ENCODE data around the gene TRIM68. TPM values are rescaled to one million over a fixed set of nuclear protein-coding genes. Genes with fewer than 3 reads are reported as not detected.

The TRIM68 gene
- total and polyA plus RNA-seq, 7 experiments from 2014 or later = 3.8 to 29.5 (median 13.0) TPM

DNA sequence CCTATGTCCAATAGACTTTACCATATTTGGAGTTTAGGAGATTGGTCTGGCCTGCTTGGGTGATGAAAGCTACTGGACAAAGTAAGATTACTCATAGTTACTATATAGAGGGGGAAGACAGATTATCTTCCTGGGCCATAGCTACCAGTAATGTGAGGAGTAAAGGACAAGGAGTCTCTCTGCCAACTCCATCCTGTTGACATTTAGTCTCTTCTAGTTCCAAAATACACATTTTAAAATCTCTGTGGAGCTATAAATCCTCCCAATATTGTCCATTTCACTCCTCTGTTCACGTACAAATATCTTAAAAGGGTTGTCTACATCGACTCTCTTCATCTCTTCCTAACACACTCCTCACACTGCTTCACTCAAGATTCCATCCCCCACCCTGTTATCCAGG lies 28.1 kb upstream of the TRIM68 start:
- peaks cover 0 to 5% (median 0%) of the 10 kb centered on the region in 11 donors for H3K9me3 Mint-ChIP-seq
- CTCF ChIA-PET = interaction anchor here (1.1 to 2.0 kb wide), 7 partner anchors 8 to 1717 kb away, joined by 3 to 15 read pairs (median 4); partner anchors contain the start of gene OR52N2
- POLR2A ChIA-PET = interaction anchor here (0.7 kb wide), 1 partner anchor 112 kb away, joined by 3 read pairs; no protein-coding TSS in a partner anchor
- ATAC-seq = no peak
- Histone ChIP-seq H3K27me3 (ENCODE audit: control insufficient read depth in 2 of 2, insufficient read depth in 2 of 2, low read length in 2 of 2) (no peaks in the 10 kb centered on the region), H3K9me3 (ENCODE audit: control insufficient read depth in 2 of 3, low read length in 3 of 3) (no peaks in the 10 kb centered on the region), H3K4me3 (ENCODE audit: low read length) (no peak overlapping the region), H3K36me3 (ENCODE audit: control insufficient read depth in 2 of 3, insufficient read depth in 3 of 3, low read length in 3 of 3) (no peaks in the 10 kb centered on the region), H3K27ac (ENCODE audit: low read depth, low read length) (no peak overlapping the region), H3K4me1 (ENCODE audit: control insufficient read depth in 2 of 2, insufficient read depth in 2 of 2, low read length in 2 of 2) (no peaks in the 10 kb centered on the region)
- no peak overlapping the region for H3K4me3 Mint-ChIP-seq
- peaks cover 5 to 24% (median 11%) of the 10 kb centered on the region in 5 donors for H3K27me3 Mint-ChIP-seq
- no peaks in the 10 kb centered on the region for H3K36me3 Mint-ChIP-seq
- intact Hi-C loops (cut with micrococcal nuclease) = loop anchor here (2.0 to 5.0 kb wide), 3 partner anchors 447 to 1171 kb away; partner anchors contain the start of gene OR52N2 (in 1 of the 2)
- no peaks in the 10 kb centered on the region for H3K4me1 Mint-ChIP-seq
- H3K27ac Mint-ChIP-seq = no peak overlapping the region
- no peak for DNase-seq

- peak in 6 of 9 donors; percentile 8 to 57 (median 20) for DNase-seq
- Mint-ChIP-seq H3K36me3 (peaks cover 0 to 15% (median 6%) of the 10 kb centered on the region in 5 donors), H3K4me3 (no peak overlapping the region), H3K27ac (peak overlapping the region in 1 of 9 donors; percentile 26), H3K4me1 (no peaks in the 10 kb centered on the region), H3K9me3 (peaks cover 5 to 50% (median 13%) of the 10 kb centered on the region in 11 donors), H3K27me3 (peaks cover 35 to 52% (median 43%) of the 10 kb centered on the region in 5 donors)
- ChIA-PET CTCF (interaction anchor here (1.6 to 3.3 kb wide), 2 partner anchors 10 to 11 kb away, joined by 3 to 15 read pairs; partner anchors contain the start of gene OR51D1), POLR2A (no interaction called here)
- Histone ChIP-seq H3K4me3 (ENCODE audit: low read length) (no peak overlapping the region), H3K27ac (ENCODE audit: low read depth, low read length) (no peak overlapping the region), H3K36me3 (ENCODE audit: control insufficient read depth in 2 of 3, insufficient read depth in 3 of 3, low read length in 3 of 3) (no peaks in the 10 kb centered on the region), H3K27me3 (ENCODE audit: control insufficient read depth in 2 of 2, insufficient read depth in 2 of 2, low read length in 2 of 2) (no peaks in the 10 kb centered on the region), H3K9me3 (ENCODE audit: control insufficient read depth in 2 of 3, low read length in 3 of 3) (peaks cover 0 to 13% (median 0%) of the 10 kb centered on the region in 3 experiments), H3K4me1 (ENCODE audit: control insufficient read depth in 2 of 2, insufficient read depth in 2 of 2, low read length in 2 of 2) (no peaks in the 10 kb centered on the region)
- intact Hi-C loops (cut with micrococcal nuclease) = loop anchor here in 1 of 2 donors (5.0 kb wide), 1 partner anchor 756 kb away; the partner anchor contains the start of gene OR51M1
- no peak for ATAC-seq
Observed at GRCh38 chr11:4626207-4627099, 18.4 kb upstream of the TRIM68 start.

- ATAC-seq (no peak), DNase-seq (no peak)
- peaks cover 8 to 26% (median 21%) of the 10 kb centered on the region in 5 donors for H3K27me3 Mint-ChIP-seq
- ChIA-PET POLR2A (no interaction called here), CTCF (no interaction called here)
- Histone ChIP-seq H3K36me3 (ENCODE audit: control insufficient read depth in 2 of 3, insufficient read depth in 3 of 3, low read length in 3 of 3) (no peaks in the 10 kb centered on the region), H3K4me1 (ENCODE audit: control insufficient read depth in 2 of 2, insufficient read depth in 2 of 2, low read length in 2 of 2) (no peaks in the 10 kb centered on the region), H3K27me3 (ENCODE audit: control insufficient read depth in 2 of 2, insufficient read depth in 2 of 2, low read length in 2 of 2) (peaks cover 0 to 3% of the 10 kb centered on the region in 2 donors), H3K9me3 (ENCODE audit: control insufficient read depth in 2 of 3, low read length in 3 of 3) (no peaks in the 10 kb centered on the region), H3K27ac (ENCODE audit: low read depth, low read length) (no peak overlapping the region), H3K4me3 (ENCODE audit: low read length) (no peak overlapping the region)
- H3K27ac Mint-ChIP-seq = no peak overlapping the region
- peaks cover 0 to 3% (median 0%) of the 10 kb centered on the region in 7 donors for H3K4me1 Mint-ChIP-seq
- peaks cover 0 to 15% (median 0%) of the 10 kb centered on the region in 11 donors for H3K9me3 Mint-ChIP-seq
- no peaks in the 10 kb centered on the region for H3K36me3 Mint-ChIP-seq
- no peak overlapping the region for H3K4me3 Mint-ChIP-seq
- intact Hi-C loops (cut with micrococcal nuclease) = no loop called here
Observed at GRCh38 chr11:4619514-4619913, 11.5 kb upstream of the TRIM68 start.

GRCh38 chr11:4615856-4616444 lies 7.9 kb upstream of the TRIM68 start:
- no peaks in the 10 kb centered on the region for H3K36me3 ChIP-seq (ENCODE audit: control insufficient read depth in 2 of 3, insufficient read depth in 3 of 3, low read length in 3 of 3)
- DNase-seq (no peak), ATAC-seq (no peak)
- Mint-ChIP-seq H3K9me3 (peaks cover 0 to 6% (median 0%) of the 10 kb centered on the region in 11 donors), H3K4me1 (peaks cover 0 to 4% (median 0%) of the 10 kb centered on the region in 7 donors), H3K36me3 (no peaks in the 10 kb centered on the region), H3K27me3 (peaks cover 0 to 21% (median 17%) of the 10 kb centered on the region in 5 donors), H3K27ac (no peak overlapping the region), H3K4me3 (no peak overlapping the region)
- ChIA-PET POLR2A (no interaction called here), CTCF (no interaction called here)
- no peaks in the 10 kb centered on the region for H3K4me1 ChIP-seq (ENCODE audit: control insufficient read depth in 2 of 2, insufficient read depth in 2 of 2, low read length in 2 of 2)
- no peak overlapping the region for H3K27ac ChIP-seq (ENCODE audit: low read depth, low read length)
- intact Hi-C loops (cut with micrococcal nuclease) = no loop called here
- H3K27me3 ChIP-seq (ENCODE audit: control insufficient read depth in 2 of 2, insufficient read depth in 2 of 2, low read length in 2 of 2) = peaks cover 0 to 3% of the 10 kb centered on the region in 2 donors
- H3K4me3 ChIP-seq (ENCODE audit: low read length) = no peak overlapping the region
- no peaks in the 10 kb centered on the region for H3K9me3 ChIP-seq (ENCODE audit: control insufficient read depth in 2 of 3, low read length in 3 of 3)

DNA sequence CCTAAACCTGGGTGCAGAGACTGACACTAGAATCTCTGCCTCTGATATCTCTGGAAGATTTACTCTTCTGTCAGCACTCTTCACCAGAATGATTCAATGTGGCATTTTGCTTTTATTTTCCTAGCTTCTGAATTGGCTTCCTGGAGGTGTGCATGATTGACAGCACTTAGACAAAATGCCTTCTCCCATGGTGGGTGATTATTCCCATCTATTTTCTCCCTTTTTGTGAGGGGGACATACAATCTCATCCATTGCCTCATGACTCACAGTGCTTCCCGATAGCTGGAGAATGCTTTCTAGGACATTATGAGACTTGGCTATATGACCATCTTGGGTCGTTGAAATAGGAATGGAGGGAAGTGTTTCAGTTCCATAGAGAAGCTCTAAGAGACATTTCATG lies 4.0 kb upstream of the TRIM68 start:
- ATAC-seq (no peak), DNase-seq (no peak)
- peak overlapping the region in 1 of 9 donors; percentile 49 for H3K27ac Mint-ChIP-seq
- Histone ChIP-seq H3K27me3 (ENCODE audit: control insufficient read depth in 2 of 2, insufficient read depth in 2 of 2, low read length in 2 of 2) (no peaks in the 10 kb centered on the region), H3K36me3 (ENCODE audit: control insufficient read depth in 2 of 3, insufficient read depth in 3 of 3, low read length in 3 of 3) (peaks cover 0 to 5% (median 0%) of the 10 kb centered on the region in 3 experiments), H3K9me3 (ENCODE audit: control insufficient read depth in 2 of 3, low read length in 3 of 3) (no peaks in the 10 kb centered on the region), H3K4me1 (ENCODE audit: control insufficient read depth in 2 of 2, insufficient read depth in 2 of 2, low read length in 2 of 2) (peaks cover 14 to 17% of the 10 kb centered on the region in 2 donors), H3K4me3 (ENCODE audit: low read length) (no peak overlapping the region), H3K27ac (ENCODE audit: low read depth, low read length) (no peak overlapping the region)
- ChIA-PET POLR2A (interaction anchor here (1.2 kb wide), 1 partner anchor 8 kb away, joined by 3 read pairs; no protein-coding TSS in a partner anchor), CTCF (no interaction called here)
- intact Hi-C loops (cut with micrococcal nuclease) = no loop called here
- H3K9me3 Mint-ChIP-seq = peaks cover 0 to 12% (median 0%) of the 10 kb centered on the region in 11 donors
- H3K27me3 Mint-ChIP-seq = peaks cover 0 to 14% (median 5%) of the 10 kb centered on the region in 5 donors
- no peak overlapping the region for H3K4me3 Mint-ChIP-seq
- peaks cover 0 to 2% (median 0%) of the 10 kb centered on the region in 5 donors for H3K36me3 Mint-ChIP-seq
- peaks cover 20 to 38% (median 32%) of the 10 kb centered on the region in 7 donors for H3K4me1 Mint-ChIP-seq

DNA sequence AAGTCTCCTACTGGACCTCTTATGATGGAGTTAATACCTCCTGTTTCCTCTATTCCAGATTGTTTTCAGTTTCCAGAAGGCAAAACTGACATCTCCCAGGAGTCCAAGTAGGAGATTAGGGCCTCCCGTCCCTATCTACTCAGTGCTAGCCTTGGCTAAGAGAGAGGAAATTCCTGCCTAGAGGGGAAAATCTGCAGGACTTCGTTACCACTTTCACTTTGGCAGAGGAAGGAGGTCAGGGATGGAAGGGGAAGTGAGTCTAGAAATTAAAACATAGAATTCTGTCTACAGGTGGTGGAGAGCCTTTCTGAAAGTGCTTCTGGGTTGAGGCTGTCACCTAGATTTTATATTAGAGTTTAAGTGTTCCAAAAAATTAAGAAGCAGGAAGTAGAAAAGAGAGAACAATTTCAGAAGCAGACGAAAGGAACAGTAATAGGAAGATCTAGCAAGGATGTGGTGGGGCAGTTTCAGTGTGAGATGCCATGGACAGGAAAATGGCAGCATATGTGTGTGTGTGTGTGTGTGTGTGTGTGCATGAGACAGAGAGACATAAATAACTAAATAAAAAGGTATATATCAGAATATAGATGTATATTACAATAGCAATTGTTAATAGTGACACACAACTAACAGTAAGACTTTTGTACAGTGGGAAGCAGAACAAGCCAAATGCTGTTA lies 2.4 kb upstream of the TRIM68 start:
- Mint-ChIP-seq H3K4me1 (peaks cover 23 to 53% (median 45%) of the 10 kb centered on the region in 7 donors), H3K36me3 (peaks cover 0 to 7% (median 0%) of the 10 kb centered on the region in 5 donors), H3K27ac (peak overlapping the region; percentile 18 to 96 (median 92)), H3K4me3 (peak overlapping the region; percentile 58 to 93 (median 80)), H3K27me3 (peaks cover 0 to 12% (median 0%) of the 10 kb centered on the region in 5 donors), H3K9me3 (peaks cover 0 to 9% (median 0%) of the 10 kb centered on the region in 11 donors)
- Histone ChIP-seq H3K27me3 (ENCODE audit: control insufficient read depth in 2 of 2, insufficient read depth in 2 of 2, low read length in 2 of 2) (no peaks in the 10 kb centered on the region), H3K27ac (ENCODE audit: low read depth, low read length) (peak overlapping the region; percentile 18), H3K9me3 (ENCODE audit: control insufficient read depth in 2 of 3, low read length in 3 of 3) (no peaks in the 10 kb centered on the region), H3K4me1 (ENCODE audit: control insufficient read depth in 2 of 2, insufficient read depth in 2 of 2, low read length in 2 of 2) (peaks cover 15 to 22% of the 10 kb centered on the region in 2 donors), H3K4me3 (ENCODE audit: low read length) (peak overlapping the region; percentile 59), H3K36me3 (ENCODE audit: control insufficient read depth in 2 of 3, insufficient read depth in 3 of 3, low read length in 3 of 3) (peaks cover 0 to 5% (median 0%) of the 10 kb centered on the region in 3 experiments)
- ChIA-PET POLR2A (no interaction called here), CTCF (no interaction called here)
- peak in 5 of 9 donors; percentile 6 to 21 (median 17) for DNase-seq
- ATAC-seq = no peak
- intact Hi-C loops (cut with micrococcal nuclease) = no loop called here
